ENCODE measurements around the gene FOXO3.

The FOXO3 gene

GRCh38 chr6:108711071-108711470, 150.4 kb downstream of the FOXO3 start:
- DNase-seq (ENCODE audit: low read depth in 2 of 2): no peak

- DNase-seq (ENCODE audit: low read depth in 2 of 2): no peak
Observed at GRCh38 chr6:108711826-108712225, 151.1 kb downstream of the FOXO3 start.

DNA sequence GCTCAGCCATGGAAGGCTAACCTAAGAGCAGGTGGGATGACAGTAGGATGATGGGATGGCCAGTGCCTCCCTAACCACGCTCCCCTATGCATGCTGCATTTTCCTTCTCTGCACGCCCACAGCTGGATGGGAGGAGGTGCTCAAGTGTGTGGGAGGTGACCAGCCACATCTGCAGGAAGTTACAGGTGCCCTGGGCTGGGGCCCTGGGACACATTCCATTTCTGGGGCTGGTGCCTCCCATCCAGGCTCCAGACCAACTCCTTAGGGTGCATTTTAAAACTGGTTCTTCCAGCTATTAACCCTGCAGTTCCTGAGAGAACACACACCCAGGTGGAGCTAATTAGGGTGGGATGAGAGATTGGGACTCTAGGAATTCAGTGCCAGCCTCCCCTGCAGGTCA, 152.2 kb downstream of the FOXO3 start:
- no peak for DNase-seq (ENCODE audit: low read depth in 2 of 2)

GRCh38 chr6:108714101-108714765, 153.5 kb downstream of the FOXO3 start:
- no peak for DNase-seq (ENCODE audit: low read depth in 2 of 2)

- DNase-seq (ENCODE audit: low read depth in 2 of 2): no peak
Observed at GRCh38 chr6:108714766-108715414, 154.2 kb downstream of the FOXO3 start.

DNA sequence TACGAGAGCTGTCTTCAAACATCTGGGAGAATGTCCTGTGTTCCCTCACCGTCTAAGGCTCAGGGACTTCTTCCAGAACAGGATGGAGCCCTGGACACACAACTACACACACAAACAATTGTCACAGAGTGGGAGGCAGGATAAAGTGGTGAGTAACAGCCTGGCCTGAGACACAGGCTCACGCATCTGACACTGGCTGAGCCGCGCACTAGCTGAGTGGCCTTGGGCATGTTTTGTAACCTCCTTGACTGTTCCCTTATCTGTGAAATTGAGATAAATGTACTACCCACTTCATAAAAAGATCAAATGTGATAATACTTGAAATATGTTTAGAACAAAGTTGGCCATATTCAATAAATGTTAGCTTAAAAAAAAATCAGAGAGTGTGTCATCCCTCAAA, 155.1 kb downstream of the FOXO3 start:
- DNase-seq (ENCODE audit: low read depth in 2 of 2): no peak

- DNase-seq (ENCODE audit: low read depth in 2 of 2): no peak
Observed at GRCh38 chr6:108716801-108717791, 156.4 kb downstream of the FOXO3 start.

DNA sequence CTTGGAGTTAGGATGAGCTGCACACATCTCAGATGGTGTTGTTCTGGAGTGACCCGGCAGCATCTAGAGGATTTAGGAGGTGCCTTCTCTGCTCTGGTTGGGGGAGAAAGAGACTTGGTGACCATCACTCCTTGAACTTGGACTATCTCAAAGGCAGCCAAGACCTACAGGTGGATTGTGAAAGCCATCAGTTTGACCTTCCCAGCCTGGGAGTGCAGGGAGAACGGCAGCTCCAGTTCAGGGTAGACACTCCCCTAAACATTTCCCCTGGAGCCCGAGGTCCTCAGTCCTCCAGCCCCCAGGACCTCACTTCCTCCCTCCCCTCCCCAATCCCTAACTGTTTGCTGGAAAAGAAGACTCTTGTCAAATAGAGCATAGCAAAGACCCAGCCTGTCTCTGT, 158.8 kb downstream of the FOXO3 start:
- DNase-seq (ENCODE audit: low read depth in 2 of 2): no peak

DNA sequence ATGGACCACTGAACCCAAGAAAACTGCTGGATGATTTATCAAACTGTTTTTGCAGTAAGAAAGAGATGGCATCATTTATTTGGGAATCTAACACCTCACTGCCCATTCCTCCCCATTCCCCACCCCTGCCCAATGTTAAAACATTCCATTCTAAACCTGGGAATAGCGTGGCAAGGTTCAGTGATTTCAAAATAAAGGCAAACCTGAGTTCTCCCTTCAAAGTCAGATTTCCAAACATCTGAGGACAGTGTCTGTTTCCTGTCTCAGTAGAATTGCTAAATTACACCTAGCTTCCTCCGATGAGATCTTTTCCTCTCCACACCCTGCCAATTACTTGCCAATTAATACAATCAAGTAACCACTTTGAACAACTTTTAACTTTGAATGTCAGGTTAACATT, 160.1 kb downstream of the FOXO3 start:
- no peak for DNase-seq (ENCODE audit: low read depth in 2 of 2)

DNA sequence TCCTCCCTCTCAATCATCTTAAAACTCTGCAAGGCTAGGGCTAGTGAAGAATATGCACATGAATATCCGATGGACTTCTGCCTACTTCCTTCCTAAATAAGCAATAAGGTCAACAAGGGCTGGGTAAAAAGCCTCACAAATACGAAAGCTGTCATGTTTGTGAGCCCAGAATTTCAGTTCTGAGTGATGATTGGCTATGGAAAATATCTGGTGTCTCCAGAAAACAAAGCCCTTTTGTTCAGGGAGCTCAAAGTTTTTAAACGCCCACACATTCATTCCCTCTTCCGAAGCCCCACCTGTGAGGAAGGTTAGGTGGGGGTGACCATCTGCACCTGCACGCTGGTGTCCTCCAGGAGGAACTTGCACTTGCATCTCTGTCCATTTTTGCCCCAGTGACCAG, 160.6 kb downstream of the FOXO3 start:
- DNase-seq (ENCODE audit: low read depth in 2 of 2): no peak

DNA sequence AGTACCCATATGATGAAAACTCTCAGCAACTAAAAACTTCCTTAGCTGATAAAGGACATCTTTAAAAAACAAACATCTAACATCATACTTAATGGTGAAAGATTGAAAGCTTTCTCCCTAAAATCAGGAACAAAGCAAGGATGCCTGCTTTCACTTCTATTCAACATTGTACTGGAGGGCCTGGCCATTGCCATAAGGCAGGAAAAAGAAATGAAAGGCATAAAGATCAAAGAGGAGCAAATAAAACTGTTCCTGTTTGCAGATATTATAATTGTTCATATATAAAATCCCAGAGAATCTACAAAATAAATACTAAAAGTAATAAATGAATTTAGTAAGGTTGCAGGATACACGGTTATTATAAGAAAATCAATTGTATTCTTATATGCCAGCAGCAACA, 162.9 kb downstream of the FOXO3 start:
- no peak for DNase-seq (ENCODE audit: low read depth in 2 of 2)

GRCh38 chr6:108726726-108727339, 166.1 kb downstream of the FOXO3 start:
- DNase-seq (ENCODE audit: low read depth in 2 of 2): no peak

- no peak for DNase-seq (ENCODE audit: low read depth in 2 of 2)
Observed at GRCh38 chr6:108727966-108728730, 167.4 kb downstream of the FOXO3 start.

DNA sequence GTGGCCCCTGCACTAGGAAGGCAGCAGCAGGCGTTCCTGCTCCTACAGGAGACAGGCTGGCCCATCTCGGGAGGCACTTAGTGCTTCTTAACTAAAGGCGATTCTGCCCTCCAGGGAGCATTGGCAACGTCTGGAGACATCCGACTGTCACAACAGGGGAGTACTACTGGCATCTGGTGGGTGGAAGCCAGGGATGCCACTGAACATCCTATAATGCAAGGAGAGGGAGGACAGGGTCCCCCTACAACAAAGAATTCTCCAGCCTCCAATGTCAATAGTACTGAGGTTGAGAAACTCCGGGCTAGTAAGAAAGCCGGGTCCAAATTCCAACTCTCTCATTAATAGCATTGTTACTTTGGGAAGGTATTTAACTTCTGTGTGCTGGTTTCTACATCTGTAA, 168.1 kb downstream of the FOXO3 start:
- no peak for DNase-seq (ENCODE audit: low read depth in 2 of 2)

GRCh38 chr6:108730635-108731515, 170.2 kb downstream of the FOXO3 start:
- no peak for DNase-seq (ENCODE audit: low read depth in 2 of 2)

DNA sequence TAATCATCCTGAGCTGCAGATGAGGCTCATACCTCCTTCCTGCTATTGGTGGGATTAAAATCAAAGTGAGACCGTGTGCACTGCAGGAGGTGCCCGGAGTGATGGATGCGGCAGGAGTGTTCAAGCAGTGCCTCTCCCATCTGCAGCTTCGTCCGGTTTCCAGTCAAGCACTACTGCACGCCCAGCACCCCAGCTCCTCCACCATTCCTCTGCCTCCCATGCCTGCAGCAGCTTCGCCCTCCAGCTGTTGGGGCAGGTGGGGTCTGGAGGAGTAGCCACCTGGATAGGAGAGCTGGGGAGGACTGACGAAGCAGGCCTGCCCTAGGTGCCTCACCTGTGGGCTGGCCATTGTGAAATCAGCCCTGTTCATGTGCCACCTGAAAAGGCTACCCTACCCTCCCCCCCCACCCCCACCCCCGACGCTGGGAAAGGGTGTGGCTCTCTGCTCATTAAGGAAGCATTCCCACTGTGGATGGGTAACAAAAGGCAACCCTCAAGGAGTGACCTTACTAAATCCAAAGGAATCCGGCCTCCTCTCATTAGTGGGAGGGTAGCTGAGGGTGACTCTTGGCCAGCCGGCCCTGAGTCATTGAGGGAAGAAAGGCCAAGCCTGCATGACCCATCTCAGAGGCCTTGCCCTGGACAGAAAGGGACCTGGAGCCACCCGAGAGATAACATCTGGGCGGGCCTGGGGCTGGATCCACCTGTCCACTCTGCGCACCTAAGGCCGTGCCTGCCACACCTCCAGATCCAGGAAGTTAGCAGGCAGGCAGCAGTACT, 171.6 kb downstream of the FOXO3 start:
- DNase-seq (ENCODE audit: low read depth in 2 of 2): no peak

DNA sequence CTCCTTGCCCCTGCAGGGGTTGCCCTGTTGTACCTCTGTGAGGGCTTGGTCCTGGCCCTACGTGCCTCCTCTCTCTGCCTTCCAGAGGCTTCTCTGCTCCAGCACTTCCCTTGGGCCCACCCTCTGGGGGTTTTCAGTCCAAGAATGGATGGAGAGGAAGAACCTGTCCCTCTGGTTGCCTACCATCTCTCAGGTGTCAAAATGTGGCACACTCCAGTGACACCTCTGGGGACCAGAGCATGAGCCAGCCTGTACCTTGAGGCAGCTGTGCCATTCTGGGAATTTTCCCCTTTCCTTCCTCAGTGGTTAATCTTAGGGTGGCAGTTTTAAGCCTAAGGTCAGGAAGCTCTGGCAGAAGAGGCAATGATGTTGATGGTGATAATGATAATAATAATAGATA, 172.3 kb downstream of the FOXO3 start:
- no peak for DNase-seq (ENCODE audit: low read depth in 2 of 2)

DNA sequence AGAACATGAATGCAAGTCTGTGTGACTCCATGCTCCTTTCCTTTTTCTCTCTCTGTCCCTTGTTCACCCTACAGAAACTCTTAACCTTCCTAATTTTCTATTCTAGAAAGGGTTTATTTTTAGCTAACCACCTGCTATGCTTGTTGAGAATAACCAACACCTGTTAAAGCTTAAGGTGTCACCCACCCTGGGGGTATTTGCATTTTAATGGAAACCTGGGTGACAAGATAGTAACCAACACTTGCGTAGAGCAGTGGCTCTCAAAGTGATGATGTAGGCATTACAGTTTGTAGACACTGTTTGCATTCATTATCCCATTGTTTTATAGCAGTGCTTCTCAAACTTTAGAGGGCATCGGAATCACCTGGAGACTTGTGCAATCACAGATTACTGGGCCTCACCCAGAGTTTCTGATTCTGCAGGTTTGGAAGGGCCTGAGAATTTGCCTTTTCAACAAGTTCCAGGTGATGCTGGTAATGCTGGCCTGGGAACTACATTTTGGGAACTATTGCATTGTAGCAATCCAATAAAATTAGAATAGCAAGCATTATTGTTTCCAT, 173.1 kb downstream of the FOXO3 start:
- no peak for DNase-seq (ENCODE audit: low read depth in 2 of 2)

Measured in stimulated activated CD8-positive, alpha-beta memory T cell treated with anti-CD3 and anti-CD28 coated beads, Interleukin-15, amount 100 ng/mL, for 4 hours (primary cell).